Esophagus muscularis mucosa (tissue), 4 donors: ENCODE measurements around the gene ANKRD13B. TPM values are rescaled to one million over a fixed set of nuclear protein-coding genes. Genes with fewer than 3 reads are reported as not detected.

ENCODE experiments used
- DNase-seq: peaks from one replicate; pipeline ENCODE4 v3.0.0-alpha.2; 2017; ENCODE audit errors: extremely low spot score
- H3K27ac ChIP-seq, 4 donors: fragments of 200-600 bp; sonication (generic); replicated peaks in 1 of 4; 1 replicate in 3 of 4; 2 replicates in 1 of 4; pipeline ENCODE4 v1.5.1; 2016 to 2019; ENCODE audit warnings: mild to moderate bottlenecking in 1 of 4
- H3K27me3 ChIP-seq, 4 donors: fragments of 200-600 bp; sonication (generic); one replicate each; pipeline versions ENCODE4 v1.5.1 to v1.6.0; 2016 to 2019
- H3K36me3 ChIP-seq, 4 donors: fragments of 200-600 bp; sonication (generic); one replicate each; pipeline ENCODE4 v1.5.1; 2016 to 2019
- H3K4me1 ChIP-seq, 4 donors: fragments of 200-600 bp; sonication (generic); one replicate each; pipeline ENCODE4 v1.5.1; 2016 to 2019
- H3K4me3 ChIP-seq, 4 donors: fragments of 200-600 bp; sonication (generic); 1 replicate in 2 of 4; 2 replicates in 2 of 4; pipeline ENCODE4 v1.5.1; 2016 to 2019; ENCODE audit warnings: mild to moderate bottlenecking in 4 of 4, moderate library complexity in 1 of 4
- H3K9me3 ChIP-seq, 4 donors: fragments of 200-600 bp; sonication (generic); 1 replicate in 3 of 4; 2 replicates in 1 of 4; pipeline ENCODE4 v1.5.1; 2016 to 2019
- EP300 ChIP-seq: sonication (generic); formaldehyde crosslinking; IDR thresholded peaks from one replicate; pipeline ENCODE4 v1.6.1; 2017; ENCODE audit warnings: antibody characterized with exemption
- POLR2A ChIP-seq: fragments of 450-650 bp; IDR thresholded peaks from one replicate; pipeline ENCODE4 v1.6.1; 2017; ENCODE audit warnings: antibody characterized with exemption, moderate library complexity, mild to moderate bottlenecking, low read depth
- POLR2AphosphoS5 ChIP-seq, 2 donors: sonication (generic); formaldehyde crosslinking; IDR thresholded peaks; one replicate each; pipeline ENCODE4 v1.6.1; 2017; ENCODE audit warnings: antibody characterized with exemption in 2 of 2
- WGBS: methylation state at CpG from one replicate; pipeline ENCODE4 v1.1.5; 2018; 5-methylcytosine and 5-hydroxymethylcytosine counted together
- intact Hi-C: fragments of 100-400 bp; cut with DNase I; formaldehyde crosslinking; loops from one replicate; pipeline ENCODE4 v1.15.1; 2023
- total RNA-seq, 4 donors: library from RNA; depleted of rRNA; stranded (reverse); fragments of >200 nt; gene quantifications; one replicate each; pipeline versions ENCODE4 v1.1.0 to v1.2.1, GENCODE V29; 2016
- TF ChIP-seq, protein P1 (sequence below), 3 experiments: fragments of 200-600 bp in 2 of 3; fragments of 450-650 bp in 1 of 3; sonication (generic) in 2 of 3; IDR thresholded peaks; one replicate each; pipeline ENCODE4 v1.5.1; 2017 to 2019; ENCODE audit warnings: antibody characterized with exemption in 3 of 3, mild to moderate bottlenecking in 2 of 3, moderate library complexity in 1 of 3

Gene ANKRD13B
- total RNA-seq, 4 donors from 2014 or later: 8.0 to 16.1 (median 13.4) TPM

GRCh38 chr17:29595943-29596774, 3.2 kb downstream of the ANKRD13B start:
- H3K4me1 ChIP-seq: peaks cover 28 to 53% (median 43%) of the 10 kb centered on the region in 4 donors
- no peaks in the 10 kb centered on the region for H3K36me3 ChIP-seq
- intact Hi-C loops: no loop called here
- H3K9me3 ChIP-seq: no peaks in the 10 kb centered on the region
- WGBS: 86% methylated on average over 9 of the region's 12 CpGs
- no peak overlapping the region for H3K27ac ChIP-seq
- no peak for DNase-seq
- no peaks in the 10 kb centered on the region for H3K27me3 ChIP-seq
- no peak overlapping the region for H3K4me3 ChIP-seq
- no peak for TF ChIP-seq POLR2AphosphoS5 (IDR thresholded peaks at IDR 0.05)

DNA sequence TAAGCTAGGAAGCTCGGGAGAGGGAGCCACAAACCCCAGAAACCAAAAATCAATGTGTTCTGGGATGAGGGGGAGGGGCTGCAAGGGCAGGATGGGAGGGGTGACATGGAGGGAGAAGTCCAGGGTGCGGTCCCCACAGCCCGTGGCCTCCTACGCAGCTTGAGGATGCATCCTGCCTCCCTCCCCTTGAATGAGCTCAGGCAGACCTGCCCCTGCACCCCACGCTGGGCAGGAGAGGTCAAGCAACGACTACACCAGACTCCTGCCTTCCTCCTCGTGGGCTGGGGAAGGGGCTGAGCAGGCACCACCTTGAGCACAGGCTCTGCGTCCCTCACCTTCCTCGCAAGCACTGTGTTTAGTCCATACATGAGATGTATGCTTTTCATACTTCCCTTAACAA, 3.9 kb downstream of the ANKRD13B start:
- WGBS: 74% methylated on average over 8 of the region's 9 CpGs
- intact Hi-C loops: no loop called here
- TF ChIP-seq EP300 (no peak), POLR2AphosphoS5 (IDR thresholded peaks at IDR 0.05) (no peak), POLR2A (no peak)
- TF ChIP-seq, protein P1, sequence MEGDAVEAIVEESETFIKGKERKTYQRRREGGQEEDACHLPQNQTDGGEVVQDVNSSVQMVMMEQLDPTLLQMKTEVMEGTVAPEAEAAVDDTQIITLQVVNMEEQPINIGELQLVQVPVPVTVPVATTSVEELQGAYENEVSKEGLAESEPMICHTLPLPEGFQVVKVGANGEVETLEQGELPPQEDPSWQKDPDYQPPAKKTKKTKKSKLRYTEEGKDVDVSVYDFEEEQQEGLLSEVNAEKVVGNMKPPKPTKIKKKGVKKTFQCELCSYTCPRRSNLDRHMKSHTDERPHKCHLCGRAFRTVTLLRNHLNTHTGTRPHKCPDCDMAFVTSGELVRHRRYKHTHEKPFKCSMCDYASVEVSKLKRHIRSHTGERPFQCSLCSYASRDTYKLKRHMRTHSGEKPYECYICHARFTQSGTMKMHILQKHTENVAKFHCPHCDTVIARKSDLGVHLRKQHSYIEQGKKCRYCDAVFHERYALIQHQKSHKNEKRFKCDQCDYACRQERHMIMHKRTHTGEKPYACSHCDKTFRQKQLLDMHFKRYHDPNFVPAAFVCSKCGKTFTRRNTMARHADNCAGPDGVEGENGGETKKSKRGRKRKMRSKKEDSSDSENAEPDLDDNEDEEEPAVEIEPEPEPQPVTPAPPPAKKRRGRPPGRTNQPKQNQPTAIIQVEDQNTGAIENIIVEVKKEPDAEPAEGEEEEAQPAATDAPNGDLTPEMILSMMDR (IDR thresholded peaks at IDR 0.05): no peak
- Histone ChIP-seq H3K4me1 (peaks cover 22 to 47% (median 36%) of the 10 kb centered on the region in 4 donors), H3K27me3 (no peaks in the 10 kb centered on the region), H3K27ac (no peak overlapping the region), H3K36me3 (no peaks in the 10 kb centered on the region), H3K4me3 (no peak overlapping the region), H3K9me3 (no peaks in the 10 kb centered on the region)
- DNase-seq: no peak

- peaks cover 14 to 39% (median 29%) of the 10 kb centered on the region in 4 donors for H3K4me1 ChIP-seq
- no peak for DNase-seq
- no peak overlapping the region for H3K4me3 ChIP-seq
- H3K9me3 ChIP-seq: no peaks in the 10 kb centered on the region
- H3K27ac ChIP-seq: peak overlapping the region in 1 of 4 donors; percentile 0
- TF ChIP-seq POLR2AphosphoS5 (IDR thresholded peaks at IDR 0.05): no peak
- no peak for TF ChIP-seq EP300
- TF ChIP-seq POLR2A: no peak
- TF ChIP-seq, protein P1 (IDR thresholded peaks at IDR 0.05): no peak
- no peaks in the 10 kb centered on the region for H3K36me3 ChIP-seq
- 78% methylated on average over 4 of the region's 13 CpGs for WGBS
- H3K27me3 ChIP-seq: no peaks in the 10 kb centered on the region
- intact Hi-C loops: no loop called here
Observed at GRCh38 chr17:29597361-29598172, 4.6 kb downstream of the ANKRD13B start.

DNA sequence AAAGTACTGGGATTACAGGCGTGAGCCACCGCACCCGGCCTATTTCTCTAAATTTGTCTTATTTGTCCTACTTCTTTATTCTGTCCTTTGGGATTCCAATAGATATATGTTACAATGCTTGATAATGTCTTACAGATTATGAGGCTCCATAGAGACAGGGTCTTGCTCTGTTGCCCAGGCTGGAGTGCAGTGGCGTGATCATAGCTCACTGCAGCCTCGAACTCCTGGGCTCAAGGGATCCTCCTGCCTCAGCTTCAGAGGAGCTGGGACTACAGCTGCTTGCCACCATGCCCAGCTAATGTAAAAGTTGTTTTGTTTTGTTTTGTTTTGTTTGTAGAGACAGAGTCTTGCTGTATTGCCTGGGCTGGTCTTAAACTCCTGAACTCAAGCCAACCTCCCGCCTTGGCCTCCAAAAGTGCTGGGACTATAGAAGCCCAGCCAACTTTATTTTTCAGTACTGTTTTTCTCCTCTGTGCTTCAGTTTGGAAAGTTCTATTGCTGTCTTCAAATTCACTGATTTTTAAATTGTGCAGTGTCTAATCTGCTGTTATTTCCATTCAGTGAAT, 10.3 kb downstream of the ANKRD13B start:
- Histone ChIP-seq H3K4me3 (no peak overlapping the region), H3K9me3 (no peaks in the 10 kb centered on the region), H3K27me3 (no peaks in the 10 kb centered on the region), H3K36me3 (peaks cover 0 to 6% (median 0%) of the 10 kb centered on the region in 4 donors), H3K27ac (no peak overlapping the region), H3K4me1 (no peaks in the 10 kb centered on the region)
- WGBS: 87% methylated on average over 6 of the region's 6 CpGs
- DNase-seq: no peak
- intact Hi-C loops: no loop called here
- TF ChIP-seq, protein P1 (IDR thresholded peaks at IDR 0.05): no peak
- TF ChIP-seq POLR2A (no peak), POLR2AphosphoS5 (IDR thresholded peaks at IDR 0.05) (no peak), EP300 (no peak)
